Chondrocyte (in vitro differentiated cells): Measurements from ENCODE around the gene MOAP1. TPM values are rescaled to one million over a fixed set of nuclear protein-coding genes. Genes with fewer than 3 reads are reported as not detected.
A peak's percentile ranks its signal among the peaks of the same experiment; 100 is the strongest.

ENCODE experiments used
- DNase-seq: peaks from one replicate; pipeline ENCODE4 v3.0.0; 2021; ENCODE audit warnings: mixed read lengths, low spot score
- H3K27ac Mint-ChIP-seq: one replicate; pipeline ENCODE4 v1.8.0; 2021; ENCODE audit warnings: mild to moderate bottlenecking, moderate library complexity, mixed read lengths; ENCODE audit not compliant: unreplicated experiment
- H3K27me3 Mint-ChIP-seq: 2 replicates; pipeline ENCODE4 v1.8.0; 2021; ENCODE audit warnings: low read depth, mixed read lengths
- H3K36me3 Mint-ChIP-seq: 2 replicates; pipeline ENCODE4 v1.8.0; 2021; ENCODE audit warnings: low read depth, mixed read lengths
- H3K4me1 Mint-ChIP-seq: 2 replicates; pipeline ENCODE4 v1.8.0; 2021; ENCODE audit warnings: low read depth, mild to moderate bottlenecking, mixed read lengths
- H3K4me3 Mint-ChIP-seq: one replicate; pipeline ENCODE4 v1.8.0; 2021; ENCODE audit warnings: mild to moderate bottlenecking, moderate library complexity, mixed read lengths; ENCODE audit not compliant: unreplicated experiment
- H3K9me3 Mint-ChIP-seq: 2 replicates; pipeline ENCODE4 v1.8.0; 2021; ENCODE audit warnings: low read depth, mixed read lengths
- total RNA-seq: library from RNA; stranded (reverse); gene quantifications from 3 replicates; pipeline ENCODE4 v1.2.1, GENCODE V29; 2021
- TF ChIP-seq, protein P1 (sequence below): fragments of 200-600 bp; sonication (generic); IDR thresholded peaks from 2 replicates; pipeline ENCODE4 v1.5.0; 2021; ENCODE audit warnings: antibody characterized with exemption, mild to moderate bottlenecking, moderate library complexity

Gene MOAP1
- total RNA-seq, 1 donor from 2014 or later: 18.1 TPM

DNA sequence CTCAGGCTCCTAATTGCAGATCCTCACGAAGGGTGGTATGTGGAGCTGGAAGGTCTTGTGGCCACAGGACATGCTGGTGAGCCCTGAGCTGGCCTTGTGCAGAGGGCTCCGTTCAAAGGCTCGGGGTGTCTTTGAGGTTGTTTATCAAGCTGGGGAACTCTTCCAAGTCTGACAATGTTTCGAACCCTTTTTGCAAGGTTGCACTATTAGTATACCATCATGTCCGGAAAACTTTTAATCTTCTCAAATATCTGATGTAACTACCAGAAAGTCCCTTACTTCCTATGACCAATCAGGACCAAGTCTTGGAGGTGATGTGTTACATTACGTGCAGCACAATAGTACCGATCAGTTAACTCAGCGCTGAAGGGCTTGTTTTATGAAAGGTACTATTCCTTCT is 43.9 kb upstream of the MOAP1 start:
- Mint-ChIP-seq H3K9me3 (peaks cover 3% of the 10 kb centered on the region), H3K27ac (no peak overlapping the region), H3K4me1 (no peaks in the 10 kb centered on the region), H3K4me3 (no peak overlapping the region), H3K36me3 (peaks cover 23% of the 10 kb centered on the region), H3K27me3 (no peaks in the 10 kb centered on the region)
- no peak for DNase-seq
- TF ChIP-seq, protein P1, sequence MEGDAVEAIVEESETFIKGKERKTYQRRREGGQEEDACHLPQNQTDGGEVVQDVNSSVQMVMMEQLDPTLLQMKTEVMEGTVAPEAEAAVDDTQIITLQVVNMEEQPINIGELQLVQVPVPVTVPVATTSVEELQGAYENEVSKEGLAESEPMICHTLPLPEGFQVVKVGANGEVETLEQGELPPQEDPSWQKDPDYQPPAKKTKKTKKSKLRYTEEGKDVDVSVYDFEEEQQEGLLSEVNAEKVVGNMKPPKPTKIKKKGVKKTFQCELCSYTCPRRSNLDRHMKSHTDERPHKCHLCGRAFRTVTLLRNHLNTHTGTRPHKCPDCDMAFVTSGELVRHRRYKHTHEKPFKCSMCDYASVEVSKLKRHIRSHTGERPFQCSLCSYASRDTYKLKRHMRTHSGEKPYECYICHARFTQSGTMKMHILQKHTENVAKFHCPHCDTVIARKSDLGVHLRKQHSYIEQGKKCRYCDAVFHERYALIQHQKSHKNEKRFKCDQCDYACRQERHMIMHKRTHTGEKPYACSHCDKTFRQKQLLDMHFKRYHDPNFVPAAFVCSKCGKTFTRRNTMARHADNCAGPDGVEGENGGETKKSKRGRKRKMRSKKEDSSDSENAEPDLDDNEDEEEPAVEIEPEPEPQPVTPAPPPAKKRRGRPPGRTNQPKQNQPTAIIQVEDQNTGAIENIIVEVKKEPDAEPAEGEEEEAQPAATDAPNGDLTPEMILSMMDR: no peak

DNA sequence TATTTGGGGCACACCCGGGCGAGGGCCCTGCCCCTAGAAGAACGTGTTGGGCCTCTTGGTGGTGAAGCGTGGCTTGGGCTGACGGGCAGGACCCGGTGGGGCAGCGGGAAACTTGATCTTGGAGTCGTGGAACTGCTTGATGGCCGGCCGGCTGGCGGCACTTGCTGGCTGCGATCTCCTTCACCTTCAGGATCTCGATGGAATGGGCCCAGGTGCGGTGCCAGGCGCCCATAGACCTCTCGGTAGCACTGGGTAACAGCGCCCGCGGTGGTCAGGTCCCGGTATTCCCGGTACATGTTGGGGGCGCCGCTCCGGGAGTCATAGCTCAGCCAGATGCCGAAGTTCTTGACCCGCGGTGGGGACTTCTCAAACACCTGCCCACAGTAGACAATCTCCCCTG is 38.9 kb upstream of the MOAP1 start:
- Mint-ChIP-seq H3K4me1 (no peaks in the 10 kb centered on the region), H3K27me3 (no peaks in the 10 kb centered on the region), H3K9me3 (no peaks in the 10 kb centered on the region), H3K27ac (no peak overlapping the region), H3K36me3 (peaks cover 30% of the 10 kb centered on the region), H3K4me3 (no peak overlapping the region)
- no peak for DNase-seq
- TF ChIP-seq, protein P1: no peak

DNA sequence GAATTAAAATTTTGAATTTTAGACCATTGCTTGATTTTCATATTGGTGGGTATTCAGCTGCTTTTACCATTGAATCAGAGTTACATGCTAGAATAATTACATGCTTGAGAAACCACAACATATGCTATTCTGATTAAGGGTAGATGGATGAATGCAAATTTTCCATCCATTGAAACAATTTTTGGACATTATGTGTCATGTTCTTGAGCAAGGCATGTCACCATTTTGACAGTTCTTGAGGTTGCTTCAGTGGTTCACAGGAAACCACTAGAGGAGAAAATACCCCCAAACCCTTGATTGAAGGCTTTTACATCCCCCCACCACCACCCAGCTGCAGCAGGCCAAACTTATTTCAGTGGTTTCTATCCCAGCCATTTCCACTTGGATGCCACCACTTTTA is 35.8 kb upstream of the MOAP1 start:
- peaks cover 26% of the 10 kb centered on the region for H3K36me3 Mint-ChIP-seq
- no peak for DNase-seq
- TF ChIP-seq, protein P1: no peak

DNA sequence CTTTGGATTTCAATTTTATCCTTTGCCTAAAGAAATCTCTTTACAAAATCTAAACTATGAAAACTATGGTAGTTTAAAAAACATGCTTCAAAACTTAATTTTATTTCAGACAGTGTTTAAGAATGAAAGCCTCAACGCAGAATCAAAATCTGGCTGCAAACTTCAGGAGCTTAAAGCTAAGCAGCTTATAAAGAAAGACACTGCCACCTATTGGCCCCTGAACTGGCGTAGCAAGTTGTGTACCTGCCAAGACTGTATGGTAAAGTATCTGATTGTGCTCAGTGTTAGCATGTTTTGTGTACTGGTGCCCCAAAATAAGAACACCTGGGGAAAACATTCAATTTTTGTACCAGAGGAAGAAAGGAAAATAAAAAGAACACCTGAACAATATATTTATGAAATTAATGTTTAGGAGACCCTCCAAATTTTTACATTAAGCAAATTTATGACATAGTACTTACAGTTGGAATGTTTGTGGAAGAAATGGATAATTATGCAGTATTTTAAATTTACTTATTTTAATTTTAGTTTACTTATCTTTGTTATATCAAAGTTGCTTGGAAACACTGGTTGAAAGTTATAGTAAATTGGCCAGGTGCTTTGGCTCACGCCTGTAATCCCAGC is 34.5 kb upstream of the MOAP1 start:
- DNase-seq: no peak
- no peaks in the 10 kb centered on the region for H3K9me3 Mint-ChIP-seq

More for the DNA sequence above, 35.8 kb upstream of the MOAP1 start:
- H3K27ac Mint-ChIP-seq: no peak overlapping the region
- no peak overlapping the region for H3K4me3 Mint-ChIP-seq
- no peaks in the 10 kb centered on the region for H3K4me1 Mint-ChIP-seq
- H3K9me3 Mint-ChIP-seq: no peaks in the 10 kb centered on the region
- no peaks in the 10 kb centered on the region for H3K27me3 Mint-ChIP-seq

DNA sequence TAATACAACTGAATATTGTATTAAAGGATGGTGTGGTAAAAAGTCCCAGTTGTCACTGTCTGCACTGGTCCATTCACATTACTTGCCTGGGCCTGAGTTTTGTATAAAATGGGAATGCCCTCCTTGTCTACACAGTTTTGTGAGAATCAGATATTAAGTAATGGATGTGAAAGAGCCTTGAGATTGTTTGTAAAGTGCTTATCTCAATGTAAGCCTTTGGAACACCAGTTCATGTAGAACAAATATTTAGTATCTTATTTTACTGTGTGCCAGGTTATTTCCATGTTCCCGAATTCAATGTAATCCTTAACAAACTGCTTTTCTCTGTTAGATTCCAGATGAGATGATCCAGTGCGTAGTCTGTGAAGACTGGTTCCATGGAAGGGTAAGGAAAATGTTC is 29.9 kb upstream of the MOAP1 start:
- DNase-seq: no peak
- Mint-ChIP-seq H3K36me3 (peaks cover 16% of the 10 kb centered on the region), H3K9me3 (no peaks in the 10 kb centered on the region), H3K27me3 (no peaks in the 10 kb centered on the region), H3K27ac (no peak overlapping the region), H3K4me3 (no peak overlapping the region), H3K4me1 (no peaks in the 10 kb centered on the region)
- TF ChIP-seq, protein P1: no peak

More for the DNA sequence above, 34.5 kb upstream of the MOAP1 start:
- TF ChIP-seq, protein P1: peak; percentile 76
- H3K27ac Mint-ChIP-seq: no peak overlapping the region
- H3K27me3 Mint-ChIP-seq: no peaks in the 10 kb centered on the region
- no peaks in the 10 kb centered on the region for H3K4me1 Mint-ChIP-seq
- peaks cover 24% of the 10 kb centered on the region for H3K36me3 Mint-ChIP-seq
- no peak overlapping the region for H3K4me3 Mint-ChIP-seq
